MM.1S (cell line): ENCODE data around the gene RPL10A.

Source experiments
- DNase-seq: peaks from one replicate; pipeline ENCODE4 v3.0.0-alpha.2; 2015
- H2AFZ ChIP-seq: fragments of 300-600 bp; sonication (generic); 2 replicates; pipeline ENCODE4 v1.6.0; 2016; ENCODE audit warnings: antibody characterized with exemption, low read length
- H3F3A ChIP-seq: fragments of 300-600 bp; sonication (generic); 2 replicates; pipeline ENCODE4 v1.6.1; 2016; ENCODE audit warnings: mild to moderate bottlenecking, antibody characterized with exemption, low read length, moderate library complexity, mixed read lengths; ENCODE audit not compliant: insufficient read depth
- H3K27ac ChIP-seq: fragments of 300-600 bp; sonication (generic); 2 replicates; pipeline ENCODE4 v1.5.1; 2016; ENCODE audit warnings: mild to moderate bottlenecking, low read length
- H3K27me3 ChIP-seq: fragments of 300-600 bp; sonication (generic); replicated peaks from 2 replicates; pipeline ENCODE4 v1.6.0; 2016; ENCODE audit warnings: low read length; ENCODE audit not compliant: insufficient read depth
- H3K36me3 ChIP-seq: fragments of 300-600 bp; sonication (generic); replicated peaks from 2 replicates; pipeline ENCODE4 v1.6.1; 2016; ENCODE audit warnings: mild to moderate bottlenecking, low read length, mixed read lengths; ENCODE audit not compliant: insufficient read depth
- H3K4me1 ChIP-seq: fragments of 300-600 bp; sonication (generic); 2 replicates; pipeline ENCODE4 v1.6.1; 2016; ENCODE audit warnings: low read length, mixed read lengths
- H3K4me2 ChIP-seq: fragments of 300-600 bp; sonication (generic); 2 replicates; pipeline ENCODE4 v1.6.0; 2016; ENCODE audit warnings: low read depth, low read length
- H3K4me3 ChIP-seq: fragments of 300-600 bp; sonication (generic); 2 replicates; pipeline ENCODE4 v1.5.1; 2016; ENCODE audit warnings: low read length, mixed read lengths
- H3K79me2 ChIP-seq: fragments of 300-600 bp; sonication (generic); 2 replicates; pipeline ENCODE4 v1.6.1; 2016; ENCODE audit warnings: mixed run types, low read length, mixed read lengths
- H3K9ac ChIP-seq: fragments of 300-600 bp; sonication (generic); 2 replicates; pipeline ENCODE4 v1.6.1; 2016; ENCODE audit warnings: low read length, mixed read lengths
- H3K9me2 ChIP-seq: fragments of 300-600 bp; sonication (generic); replicated peaks from 2 replicates; pipeline ENCODE4 v1.6.1; 2016; ENCODE audit warnings: mild to moderate bottlenecking, low read length, mixed read lengths; ENCODE audit not compliant: insufficient read depth
- H3K9me3 ChIP-seq: fragments of 300-600 bp; sonication (generic); replicated peaks from 2 replicates; pipeline ENCODE4 v1.6.1; 2016; ENCODE audit warnings: mild to moderate bottlenecking, low read length, mixed read lengths; ENCODE audit not compliant: insufficient read depth
- H4K20me1 ChIP-seq: fragments of 300-600 bp; sonication (generic); 2 replicates; pipeline ENCODE4 v1.6.1; 2016; ENCODE audit warnings: mild to moderate bottlenecking, low read length, moderate library complexity, mixed read lengths; ENCODE audit not compliant: insufficient read depth
- EZH2 ChIP-seq: fragments of 300-600 bp; sonication (generic); optimal IDR thresholded peaks from 2 replicates; pipeline ENCODE3; 2017; ENCODE audit warnings: low read depth, mild to moderate bottlenecking, antibody characterized with exemption, low read length, mixed read lengths
- EZH2phosphoT487 ChIP-seq: fragments of 300-600 bp; sonication (generic); IDR thresholded peaks from 2 replicates; pipeline ENCODE4 v1.6.1; 2018; ENCODE audit warnings: antibody characterized with exemption, low read length
- TF ChIP-seq, protein P1 (sequence below): fragments of 300-600 bp; sonication (generic); IDR thresholded peaks from 2 replicates; pipeline ENCODE4 v1.5.1; 2016; ENCODE audit warnings: antibody characterized with exemption, low read length, mixed read lengths

RPL10A gene

GRCh38 chr6:35476004-35476403 lies 7.8 kb downstream of the RPL10A start:
- H3K9me3 ChIP-seq = no peaks in the 10 kb centered on the region
- no peak overlapping the region for H3K9ac ChIP-seq
- peaks cover 4% of the 10 kb centered on the region; the same call in 1 of the 2 replicates for H3K36me3 ChIP-seq
- no peak overlapping the region for H3K4me3 ChIP-seq
- peaks cover 32% of the 10 kb centered on the region for H3F3A ChIP-seq
- H3K4me2 ChIP-seq = no peak overlapping the region
- DNase-seq = no peak
- H3K27me3 ChIP-seq = no peaks in the 10 kb centered on the region
- H2AFZ ChIP-seq = no peak overlapping the region
- TF ChIP-seq EZH2 (no peak), EZH2phosphoT487 (no peak)
- TF ChIP-seq, protein P1, sequence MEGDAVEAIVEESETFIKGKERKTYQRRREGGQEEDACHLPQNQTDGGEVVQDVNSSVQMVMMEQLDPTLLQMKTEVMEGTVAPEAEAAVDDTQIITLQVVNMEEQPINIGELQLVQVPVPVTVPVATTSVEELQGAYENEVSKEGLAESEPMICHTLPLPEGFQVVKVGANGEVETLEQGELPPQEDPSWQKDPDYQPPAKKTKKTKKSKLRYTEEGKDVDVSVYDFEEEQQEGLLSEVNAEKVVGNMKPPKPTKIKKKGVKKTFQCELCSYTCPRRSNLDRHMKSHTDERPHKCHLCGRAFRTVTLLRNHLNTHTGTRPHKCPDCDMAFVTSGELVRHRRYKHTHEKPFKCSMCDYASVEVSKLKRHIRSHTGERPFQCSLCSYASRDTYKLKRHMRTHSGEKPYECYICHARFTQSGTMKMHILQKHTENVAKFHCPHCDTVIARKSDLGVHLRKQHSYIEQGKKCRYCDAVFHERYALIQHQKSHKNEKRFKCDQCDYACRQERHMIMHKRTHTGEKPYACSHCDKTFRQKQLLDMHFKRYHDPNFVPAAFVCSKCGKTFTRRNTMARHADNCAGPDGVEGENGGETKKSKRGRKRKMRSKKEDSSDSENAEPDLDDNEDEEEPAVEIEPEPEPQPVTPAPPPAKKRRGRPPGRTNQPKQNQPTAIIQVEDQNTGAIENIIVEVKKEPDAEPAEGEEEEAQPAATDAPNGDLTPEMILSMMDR = no peak
- H3K79me2 ChIP-seq = peaks cover 8% of the 10 kb centered on the region
- no peaks in the 10 kb centered on the region; the same call in 1 of the 2 replicates for H3K4me1 ChIP-seq
- H4K20me1 ChIP-seq = peaks cover 15% of the 10 kb centered on the region
- H3K9me2 ChIP-seq = no peaks in the 10 kb centered on the region
- H3K27ac ChIP-seq = no peak overlapping the region

DNA sequence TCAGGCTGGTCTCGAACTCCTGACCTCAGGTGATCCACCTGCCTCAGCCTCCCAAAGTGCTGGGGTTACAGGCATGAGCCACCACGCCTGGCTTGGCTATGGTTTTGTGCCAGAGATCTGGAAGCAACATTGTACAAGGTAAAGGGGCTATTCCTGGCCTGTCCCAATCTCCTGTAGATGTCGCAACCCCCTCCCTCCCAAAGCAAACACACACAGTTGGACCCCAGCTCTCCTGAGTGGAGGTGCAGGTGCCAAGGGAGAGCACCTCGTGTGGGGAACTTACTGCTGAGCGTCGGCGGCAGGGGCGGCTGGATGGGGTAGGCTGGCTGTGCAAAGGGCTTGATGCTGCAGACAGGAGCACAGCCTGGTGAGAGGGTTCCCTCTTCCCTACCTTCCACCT lies 8.8 kb downstream of the RPL10A start:
- Histone ChIP-seq H3K9ac (no peak overlapping the region), H3K27ac (no peak overlapping the region), H3K4me2 (no peak overlapping the region), H2AFZ (no peak overlapping the region), H3F3A (peaks cover 22% of the 10 kb centered on the region), H3K4me3 (no peak overlapping the region), H3K36me3 (no peaks in the 10 kb centered on the region), H3K79me2 (0 out of 2 replicates have a peak, but pooled peaks cover 3% of the 10 kb centered on the region), H4K20me1 (peaks cover 7% of the 10 kb centered on the region; the same call in 1 of the 2 replicates), H3K9me2 (no peaks in the 10 kb centered on the region), H3K4me1 (no peaks in the 10 kb centered on the region), H3K9me3 (no peaks in the 10 kb centered on the region), H3K27me3 (no peaks in the 10 kb centered on the region)
- TF ChIP-seq, protein P1 = no peak
- no peak for TF ChIP-seq EZH2
- no peak for TF ChIP-seq EZH2phosphoT487
- DNase-seq = no peak

DNA sequence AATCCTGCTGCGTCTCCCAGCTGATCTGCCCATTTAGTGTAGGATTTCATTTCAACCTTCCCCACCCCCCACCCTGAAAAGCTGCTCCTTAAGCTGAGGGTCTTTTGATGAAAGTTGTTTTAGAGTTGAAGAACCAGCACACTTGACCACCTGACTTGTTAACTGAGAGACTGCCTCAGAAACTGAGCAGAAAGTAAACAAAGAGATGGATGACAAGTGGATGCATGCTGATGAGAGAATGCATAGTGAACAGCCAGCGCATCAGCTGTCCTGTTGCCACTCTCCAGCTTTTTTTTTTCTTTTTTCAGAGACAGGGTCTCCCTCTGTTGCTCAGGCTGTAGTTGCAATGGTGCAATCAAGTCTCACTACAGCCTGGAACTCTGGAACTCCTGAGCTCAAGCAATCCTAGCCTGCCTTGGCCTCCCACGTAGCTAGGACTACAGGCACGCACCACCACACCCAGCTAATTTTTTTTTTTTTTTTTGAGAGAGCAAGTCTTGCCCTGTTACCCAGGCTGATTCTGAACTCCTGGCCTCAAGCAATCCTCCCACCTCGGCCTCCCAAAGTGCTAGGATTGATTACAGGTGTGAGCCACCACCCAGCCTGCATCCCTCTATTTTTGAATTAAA lies 9.5 kb downstream of the RPL10A start:
- peaks cover 15% of the 10 kb centered on the region for H3F3A ChIP-seq
- TF ChIP-seq EZH2phosphoT487 = no peak
- TF ChIP-seq, protein P1 = no peak
- no peak for TF ChIP-seq EZH2
- peaks cover 4% of the 10 kb centered on the region; the same call in 1 of the 2 replicates for H4K20me1 ChIP-seq
- H3K4me2 ChIP-seq = no peak overlapping the region
- H3K79me2 ChIP-seq = no peaks in the 10 kb centered on the region
- no peak overlapping the region for H3K4me3 ChIP-seq
- no peak overlapping the region for H2AFZ ChIP-seq
- H3K36me3 ChIP-seq = no peaks in the 10 kb centered on the region
- no peak overlapping the region for H3K9ac ChIP-seq
- no peaks in the 10 kb centered on the region for H3K27me3 ChIP-seq
- no peak for DNase-seq
- H3K9me3 ChIP-seq = no peaks in the 10 kb centered on the region
- H3K27ac ChIP-seq = no peak overlapping the region
- no peaks in the 10 kb centered on the region for H3K9me2 ChIP-seq
- no peaks in the 10 kb centered on the region for H3K4me1 ChIP-seq
